HG03565 (cell line): ENCODE measurements around the gene AGPAT2.

Experiments used
- ATAC-seq: cut with Tn5 transposase; IDR thresholded peaks from one replicate; pipeline ENCODE4 v1.9.1; 2021; ENCODE audit warnings: mild to moderate bottlenecking, moderate library complexity; ENCODE audit not compliant: unreplicated experiment

Gene AGPAT2

GRCh38 chr9:136690104-136690805, 3.0 kb upstream of the AGPAT2 start:
- ATAC-seq, result no peak

GRCh38 chr9:136689108-136689460, 1.8 kb upstream of the AGPAT2 start:
- ATAC-seq, result no peak

GRCh38 chr9:136688274-136689107, 1.2 kb upstream of the AGPAT2 start:
- ATAC-seq, result no peak

GRCh38 chr9:136687721-136688223, 515 bp upstream of the AGPAT2 start:
- ATAC-seq, result no peak

- ATAC-seq, result no peak
Observed at GRCh38 chr9:136686534-136686793, 793 bp downstream of the AGPAT2 start.

- no peak for ATAC-seq
Observed at GRCh38 chr9:136685790-136686533, 1.3 kb downstream of the AGPAT2 start.

GRCh38 chr9:136685216-136685615, 2.0 kb downstream of the AGPAT2 start:
- no peak for ATAC-seq

GRCh38 chr9:136684799-136685198, 2.5 kb downstream of the AGPAT2 start:
- no peak for ATAC-seq

- ATAC-seq, result no peak
Observed at GRCh38 chr9:136684339-136684738, 2.9 kb downstream of the AGPAT2 start.

- no peak for ATAC-seq
Observed at GRCh38 chr9:136683755-136684154, 3.5 kb downstream of the AGPAT2 start.

GRCh38 chr9:136683173-136683745, 4.0 kb downstream of the AGPAT2 start:
- no peak for ATAC-seq

GRCh38 chr9:136682710-136683109, 4.5 kb downstream of the AGPAT2 start:
- no peak for ATAC-seq

GRCh38 chr9:136681945-136682699, 5.1 kb downstream of the AGPAT2 start:
- no peak for ATAC-seq

GRCh38 chr9:136681029-136681428, 6.2 kb downstream of the AGPAT2 start:
- no peak for ATAC-seq

- ATAC-seq, result no peak
Observed at GRCh38 chr9:136679431-136679941, 7.8 kb downstream of the AGPAT2 start.

GRCh38 chr9:136678624-136679023, 8.6 kb downstream of the AGPAT2 start:
- ATAC-seq, result no peak

GRCh38 chr9:136678034-136678433, 9.2 kb downstream of the AGPAT2 start:
- no peak for ATAC-seq

- no peak for ATAC-seq
Observed at GRCh38 chr9:136676920-136677686, 10.2 kb downstream of the AGPAT2 start.

GRCh38 chr9:136676297-136676794, 10.9 kb downstream of the AGPAT2 start:
- no peak for ATAC-seq
